Colon (tissue), 2 donors: ENCODE data around the gene DSE.

ENCODE experiments used
- FAIRE-seq: peaks from 2 replicates; lab custom pipeline; 2012; peaks lifted over from hg19 to GRCh38; lab: Jason Lieb, UNC
- donor health status: control.
- donor health status: control.

DSE gene

GRCh38 chr6:116417661-116418060, 46.9 kb downstream of the DSE start:
- no peak for FAIRE-seq

GRCh38 chr6:116419069-116419786, 48.5 kb downstream of the DSE start:
- FAIRE-seq = no peak

GRCh38 chr6:116420341-116420740, 49.6 kb downstream of the DSE start:
- no peak for FAIRE-seq

- peak; percentile 18 for FAIRE-seq
Observed at GRCh38 chr6:116422238-116422637, 51.5 kb downstream of the DSE start.

GRCh38 chr6:116424001-116424400, 53.3 kb downstream of the DSE start:
- no peak for FAIRE-seq

- FAIRE-seq = no peak
Observed at GRCh38 chr6:116426551-116426950, 55.8 kb downstream of the DSE start.

- no peak for FAIRE-seq
Observed at GRCh38 chr6:116429111-116429510, 58.4 kb downstream of the DSE start.

- FAIRE-seq = no peak
Observed at GRCh38 chr6:116430860-116431259, 60.1 kb downstream of the DSE start.

- no peak for FAIRE-seq
Observed at GRCh38 chr6:116431964-116432595, 61.3 kb downstream of the DSE start.

GRCh38 chr6:116433206-116433712, 62.5 kb downstream of the DSE start:
- no peak for FAIRE-seq

GRCh38 chr6:116434056-116434725, 63.4 kb downstream of the DSE start:
- FAIRE-seq = peak; percentile 24

GRCh38 chr6:116436586-116436985, 65.8 kb downstream of the DSE start:
- no peak for FAIRE-seq

- no peak for FAIRE-seq
Observed at GRCh38 chr6:116437656-116438055, 66.9 kb downstream of the DSE start.

- FAIRE-seq = no peak
Observed at GRCh38 chr6:116438590-116439448, 68.1 kb downstream of the DSE start.

GRCh38 chr6:116439522-116440051, 68.8 kb downstream of the DSE start:
- FAIRE-seq = no peak

GRCh38 chr6:116443105-116443504, 72.4 kb downstream of the DSE start:
- no peak for FAIRE-seq

GRCh38 chr6:116444092-116444491, 73.3 kb downstream of the DSE start:
- FAIRE-seq = no peak

- no peak for FAIRE-seq
Observed at GRCh38 chr6:116444575-116444974, 73.8 kb downstream of the DSE start.

GRCh38 chr6:116445102-116445501, 74.4 kb downstream of the DSE start:
- no peak for FAIRE-seq

GRCh38 chr6:116446399-116446798, 75.7 kb downstream of the DSE start:
- no peak for FAIRE-seq

GRCh38 chr6:116447052-116447451, 76.3 kb downstream of the DSE start:
- FAIRE-seq = no peak

GRCh38 chr6:116447496-116448011, 76.8 kb downstream of the DSE start:
- no peak for FAIRE-seq
